Keratinocyte (primary cell): ENCODE measurements around the gene PIEZO1.

Experiments used
- CTCF ChIP-seq, 3 experiments: IDR thresholded peaks in 1 of 3; conservative IDR thresholded peaks in 1 of 3; optimal IDR thresholded peaks in 1 of 3; 2 replicates in 2 of 3; 3 replicates in 1 of 3; pipeline versions ENCODE3 to v1.5.1; 2011; ENCODE audit warnings: low read length in 3 of 3, mild to moderate bottlenecking in 3 of 3, moderate library complexity in 2 of 3, control low read depth in 1 of 3, inconsistent platforms in 1 of 3; ENCODE audit not compliant: insufficient read depth in 2 of 3; ENCODE audit errors: extremely low read depth in 1 of 3
- EZH2 ChIP-seq: IDR thresholded peaks from one replicate; pipeline ENCODE4 v1.6.1; 2012; ENCODE audit warnings: inconsistent platforms, mild to moderate bottlenecking, low read length, moderate library complexity

GRCh38 chr16:88736088-88736487 lies 48.9 kb downstream of the PIEZO1 start:
- TF ChIP-seq CTCF (optimal IDR thresholded peaks at IDR 0.05 in 1 of 3, IDR thresholded peaks at IDR 0.05 in 1 of 3, conservative IDR thresholded peaks at IDR 0.05 in 1 of 3; ENCODE audit: extremely low read depth in 1 of 3, insufficient read depth in 2 of 3, low read length in 3 of 3) (no peak), EZH2 (no peak)
